ENCODE data around the gene ASAP2.

- TF ChIP-seq CTCF (conservative IDR thresholded peaks at IDR 0.05 in 1 of 2, IDR thresholded peaks at IDR 0.05 in 1 of 2; ENCODE audit: extremely low read depth in 1 of 2, insufficient read depth in 1 of 2, low read depth in 1 of 2, low read length in 2 of 2) (no peak), EZH2 (IDR thresholded peaks at IDR 0.05; ENCODE audit: borderline replicate concordance, low read length) (no peak)
These were observed 50.0 kb downstream of the ASAP2 start for GRCh38 chr2:9256570-9257043.
